NCI-H1092 (cell line): Measurements from ENCODE around the gene LCE2A.
A peak's percentile ranks its signal among the peaks of the same experiment; 100 is the strongest.
"Not testable (repeated sequence)": the region's sequence is repeated elsewhere in the genome, so short reads cannot be mapped to it uniquely, and the experiment has no call there.

Experiments
- DNase-seq: peaks from one replicate; lab custom pipeline; 2025; lab: John Stamatoyannopoulos, UW

LCE2A gene, protein sequence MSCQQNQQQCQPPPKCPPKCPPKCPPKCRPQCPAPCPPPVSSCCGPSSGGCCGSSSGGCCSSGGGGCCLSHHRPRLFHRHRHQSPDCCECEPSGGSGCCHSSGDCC

DNA sequence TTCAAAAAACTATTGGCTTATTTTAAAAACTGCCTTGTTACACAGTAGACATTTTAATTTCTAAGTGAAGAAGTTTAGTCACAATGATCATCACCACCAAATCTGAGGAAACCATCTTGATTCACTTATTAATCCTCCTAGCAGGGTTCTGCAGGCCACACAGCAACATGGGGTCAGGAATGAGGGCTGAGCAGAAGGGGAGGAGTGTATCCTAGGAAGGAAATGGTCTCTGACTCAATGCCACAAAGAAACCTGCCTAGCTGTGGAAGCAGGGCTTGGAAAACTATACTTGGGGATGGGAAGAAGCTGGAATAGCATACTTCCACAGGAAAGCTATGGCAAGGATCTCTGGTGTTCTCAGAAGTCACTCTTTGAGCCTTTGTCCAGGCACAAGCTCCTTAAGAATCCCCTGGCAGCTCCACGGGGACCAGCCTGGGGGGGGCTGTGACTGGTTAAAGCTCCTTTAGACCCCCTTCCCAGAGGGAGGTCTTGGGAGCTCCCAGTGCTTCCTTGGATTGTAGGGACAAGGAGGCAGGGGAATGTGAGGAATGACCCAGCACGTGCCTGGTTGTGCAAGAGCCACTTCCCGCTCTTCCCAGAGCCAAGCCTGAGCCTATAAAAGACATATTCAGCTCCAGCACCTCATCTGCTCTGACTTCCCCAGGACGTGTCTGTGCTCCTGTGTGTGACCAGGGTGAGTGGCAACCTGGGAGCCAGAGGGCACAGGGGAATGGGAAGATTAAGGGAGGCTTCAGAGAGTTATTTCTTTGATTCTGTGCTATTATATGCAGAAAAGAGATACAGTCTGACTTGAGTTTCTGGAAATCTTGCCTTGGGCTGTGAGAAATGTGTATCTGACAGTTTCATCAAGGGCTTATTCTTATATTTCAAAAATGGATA lies at the start of gene LCE2A:
LCE2A (plus strand) TSS at position 645 of the 900 bp plus-strand sequence. CDS start 557 bp downstream, outside the sequence.
- DNase-seq: no peak

DNA sequence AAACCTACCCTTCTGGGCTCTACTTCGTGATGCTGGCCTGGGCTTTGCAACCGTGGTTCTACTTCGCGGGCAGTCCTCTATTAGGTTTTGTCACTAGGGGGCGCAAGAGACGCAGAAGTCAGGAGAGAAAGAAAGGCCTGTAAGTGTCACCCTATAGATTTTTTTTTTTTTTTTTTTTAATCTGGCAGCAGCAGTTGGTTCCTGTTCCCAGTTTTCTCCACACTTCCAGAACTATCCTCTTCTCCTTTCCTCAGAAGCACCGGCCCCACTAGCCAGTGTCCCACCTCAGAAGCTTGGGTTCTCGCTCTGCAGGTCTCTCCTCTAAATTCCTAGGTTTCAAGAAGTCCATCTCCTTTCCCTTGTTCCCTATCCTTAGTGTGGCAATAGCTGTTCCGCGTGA lies 44.0 kb upstream of the LCE2A start:
- DNase-seq: peak; percentile 42

DNA sequence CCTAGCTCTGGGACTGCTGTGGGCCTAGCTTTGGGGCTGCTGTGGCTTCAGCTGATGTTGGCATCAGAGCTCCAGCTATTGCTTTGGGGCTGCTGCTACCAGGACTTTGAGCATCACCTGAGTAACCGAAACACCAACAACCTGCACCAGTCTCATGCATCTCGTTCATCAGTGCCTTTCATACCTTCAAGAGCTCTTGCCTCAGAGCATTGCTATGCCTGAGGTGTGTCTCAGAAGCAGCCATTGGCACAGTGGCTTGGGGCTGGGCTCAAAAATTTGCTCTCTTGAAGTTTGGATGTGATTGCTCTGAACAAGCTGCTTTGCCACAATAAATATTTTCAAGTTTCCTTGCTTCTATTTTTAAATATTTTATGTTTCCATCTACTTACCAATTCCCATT lies 41.7 kb upstream of the LCE2A start:
- no peak for DNase-seq

GRCh38 chr1:152657677-152658076 lies 40.5 kb upstream of the LCE2A start:
- DNase-seq: no peak

DNA sequence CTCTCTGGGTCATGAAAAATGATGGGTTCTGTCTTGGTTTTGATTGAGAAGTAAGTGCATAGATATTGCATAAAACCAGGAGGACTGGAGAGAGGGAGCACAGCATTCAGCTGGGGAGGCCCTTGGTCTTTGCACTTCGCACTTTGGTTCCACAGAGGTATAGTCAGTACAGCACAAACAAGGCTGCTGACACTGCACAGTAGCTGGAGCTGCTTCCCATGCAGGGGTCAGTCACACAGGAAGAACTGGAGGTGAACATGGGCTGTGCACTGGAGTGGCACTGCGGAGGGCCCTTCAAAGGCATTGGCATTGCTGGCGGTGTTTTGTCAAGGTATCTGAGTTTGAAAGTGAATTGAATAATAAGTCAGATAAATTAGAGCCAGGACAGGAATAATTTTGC lies 39.5 kb upstream of the LCE2A start:
- DNase-seq: no peak

DNA sequence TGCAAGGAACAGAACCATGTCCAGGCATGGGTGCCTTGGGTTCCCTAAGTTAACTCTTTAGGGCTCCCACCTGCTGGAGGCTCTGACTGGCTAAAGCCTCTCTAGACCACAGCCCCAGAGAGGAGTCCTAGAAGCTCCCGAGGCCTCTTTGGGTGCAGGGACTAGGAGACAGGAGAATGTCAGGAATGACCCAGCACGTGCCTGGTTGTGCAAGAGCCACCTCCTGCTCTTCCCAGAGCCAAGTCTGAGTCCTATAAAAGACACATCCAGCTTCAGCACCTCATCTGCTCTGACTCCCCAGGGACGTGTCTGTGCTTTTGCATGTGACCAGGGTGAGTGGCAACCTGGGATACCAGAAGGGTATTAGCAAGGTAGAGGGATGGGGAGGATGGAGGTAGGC lies 35.0 kb upstream of the LCE2A start, which contains the start of gene LCE2D:
LCE2D (plus strand) TSS at position 283 of the 400 bp plus-strand sequence. CDS start 726 bp downstream, outside the sequence.
- no peak for DNase-seq

- not testable (repeated sequence) for DNase-seq
Measured at GRCh38 chr1:152666171-152666570, 32.0 kb upstream of the LCE2A start.

DNA sequence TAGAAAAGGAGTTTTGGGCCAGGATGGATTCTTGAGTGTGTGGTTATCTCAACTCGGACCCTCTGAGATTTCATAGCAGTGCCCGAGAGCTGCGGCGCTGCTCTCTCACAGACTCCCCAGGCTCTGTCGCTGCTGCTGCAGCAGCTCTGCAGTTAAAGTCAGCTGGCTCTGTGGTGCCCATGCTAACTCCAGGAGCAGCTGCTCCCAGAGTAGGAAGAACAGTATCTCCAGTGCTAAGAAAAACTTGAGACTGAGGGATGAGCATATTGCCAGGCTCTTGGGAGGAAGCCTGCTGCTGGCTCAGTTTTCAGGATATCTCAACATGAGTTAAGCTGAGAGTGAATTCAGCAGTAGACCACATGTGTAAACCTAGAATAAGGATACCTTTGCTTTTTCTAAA lies 30.5 kb upstream of the LCE2A start:
- no peak for DNase-seq

GRCh38 chr1:152673016-152673415 lies 25.1 kb upstream of the LCE2A start:
- no peak for DNase-seq

DNA sequence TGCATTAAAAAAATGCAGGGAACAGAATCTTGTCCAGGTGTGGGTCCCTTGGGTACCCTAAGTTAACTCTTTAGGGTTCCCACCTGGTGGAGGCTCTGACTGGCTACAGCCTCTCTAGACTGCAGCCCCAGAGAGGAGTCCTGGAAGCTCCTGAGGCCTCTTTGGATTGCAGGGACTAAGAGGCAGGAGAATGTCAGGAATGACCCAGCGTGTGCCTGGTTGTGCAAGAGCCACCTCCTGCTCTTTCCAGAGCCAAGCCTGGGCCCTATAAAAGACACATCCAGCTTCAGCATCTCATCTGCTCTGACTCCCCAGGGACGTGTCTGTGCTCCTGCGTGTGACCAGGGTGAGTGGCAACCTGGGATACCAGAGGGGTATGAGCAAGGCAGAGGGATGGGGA lies 23.2 kb upstream of the LCE2A start, which contains the start of gene LCE2C:
LCE2C (plus strand) TSS at position 297 of the 400 bp plus-strand sequence. CDS start 737 bp downstream, outside the sequence.
- DNase-seq: not testable (repeated sequence)

- DNase-seq: no peak
Measured at GRCh38 chr1:152679459-152679858, 18.7 kb upstream of the LCE2A start.

GRCh38 chr1:152681616-152682015 lies 16.5 kb upstream of the LCE2A start:
- no peak for DNase-seq

- no peak for DNase-seq
Measured at GRCh38 chr1:152683846-152684245, 14.3 kb upstream of the LCE2A start.

DNA sequence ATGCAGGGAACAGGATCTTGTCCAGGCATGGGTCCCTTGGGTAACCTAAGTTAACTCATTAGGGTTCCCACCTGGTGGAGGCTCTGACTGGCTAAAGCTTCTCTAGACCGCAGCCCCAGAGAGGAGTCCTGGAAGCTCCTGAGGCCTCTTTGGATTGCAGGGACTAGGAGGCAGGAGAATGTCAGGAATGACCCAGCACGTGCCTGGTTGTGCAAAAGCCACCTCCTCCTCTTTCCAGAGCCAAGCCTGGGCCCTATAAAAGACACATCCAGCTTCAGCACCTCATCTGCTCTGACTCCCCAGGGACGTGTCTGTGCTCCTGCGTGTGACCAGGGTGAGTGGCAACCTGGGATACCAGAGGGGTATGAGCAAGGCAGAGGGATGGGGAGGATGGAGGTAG lies 12.3 kb upstream of the LCE2A start, which contains the start of gene LCE2B:
LCE2B (plus strand) TSS at position 301 of the 400 bp plus-strand sequence. CDS start 721 bp downstream, outside the sequence.
- DNase-seq: not testable (repeated sequence)

DNA sequence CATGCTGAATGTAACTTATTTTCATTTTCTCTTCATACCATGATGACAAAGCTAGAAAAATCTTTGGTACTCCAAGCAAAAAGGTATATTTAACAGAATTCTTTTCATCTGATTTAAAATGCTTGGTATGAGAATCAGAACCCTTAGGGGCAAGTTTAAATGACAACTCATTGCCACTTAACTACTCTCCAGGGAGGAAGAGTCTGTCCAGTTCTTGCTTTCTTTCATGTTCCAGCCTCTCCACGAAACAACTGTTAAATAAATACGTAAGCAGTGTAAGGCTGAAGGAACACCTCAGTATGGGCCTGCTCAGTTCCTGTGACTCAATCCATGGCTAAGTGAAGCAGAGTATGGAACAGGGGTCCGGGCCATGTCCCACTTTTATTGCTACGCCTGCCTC lies 1.6 kb downstream of the LCE2A start:
- no peak for DNase-seq

DNA sequence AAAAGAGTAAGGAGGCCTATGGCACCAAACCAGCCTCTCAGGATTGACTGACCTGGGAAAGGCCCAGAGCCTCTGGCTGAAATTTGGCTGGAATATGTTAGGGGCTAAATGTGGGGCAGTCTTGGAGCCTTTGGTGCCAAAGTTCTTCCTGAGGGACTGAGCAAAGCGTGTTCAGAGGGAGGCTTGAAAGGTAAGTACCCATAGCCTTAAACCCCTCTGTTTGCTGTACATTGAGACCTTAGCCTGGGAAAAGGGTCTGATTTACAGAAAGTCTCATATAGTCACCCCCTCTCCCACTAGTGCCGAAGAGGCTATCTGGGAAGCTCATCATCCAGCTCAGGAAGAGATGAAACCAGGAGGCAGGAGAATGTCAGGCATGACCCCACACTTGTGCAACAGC lies 9.7 kb downstream of the LCE2A start, which contains the start of gene LCE4A:
LCE4A (plus strand) TSS at position 301 of the 400 bp plus-strand sequence. CDS start 916 bp downstream, outside the sequence.
- no peak for DNase-seq

DNA sequence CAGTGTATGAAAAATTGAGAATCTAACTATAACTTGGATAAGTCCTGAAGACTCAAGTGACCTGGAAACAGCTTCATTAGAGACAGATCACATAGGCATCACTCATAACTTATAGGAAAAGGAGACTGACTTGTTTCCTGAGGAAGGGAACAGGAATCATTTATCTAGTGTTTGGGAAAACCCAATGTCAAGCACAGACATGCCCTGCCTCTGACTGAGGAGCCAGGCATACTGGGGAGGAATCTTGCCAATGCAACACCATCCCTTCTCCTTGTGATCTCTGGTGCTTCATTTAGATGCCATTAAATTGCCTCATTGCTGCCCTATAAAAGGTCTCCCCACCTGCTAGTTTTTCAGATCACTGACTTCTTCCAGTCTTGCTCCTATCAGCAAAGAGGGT lies 20.1 kb downstream of the LCE2A start:
- no peak for DNase-seq

DNA sequence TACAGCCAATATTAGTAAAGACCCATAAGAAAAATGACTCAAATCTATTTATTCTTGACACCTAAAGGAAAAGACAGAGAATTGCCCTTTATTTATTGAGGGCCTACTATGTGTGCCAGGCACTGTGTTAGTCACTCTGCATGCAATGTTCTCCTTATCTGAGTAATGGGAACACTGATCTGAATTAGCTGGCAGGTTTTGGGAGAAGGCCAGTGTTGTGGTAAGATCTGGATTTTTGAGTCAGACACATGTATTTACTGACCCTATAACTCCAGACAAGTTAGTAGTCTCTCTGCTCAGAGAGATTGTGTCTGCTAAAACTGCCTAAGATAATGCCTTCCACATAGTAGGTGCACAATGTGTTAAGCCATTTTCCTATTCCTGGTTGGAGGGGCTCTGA lies 27.1 kb downstream of the LCE2A start:
- no peak for DNase-seq

DNA sequence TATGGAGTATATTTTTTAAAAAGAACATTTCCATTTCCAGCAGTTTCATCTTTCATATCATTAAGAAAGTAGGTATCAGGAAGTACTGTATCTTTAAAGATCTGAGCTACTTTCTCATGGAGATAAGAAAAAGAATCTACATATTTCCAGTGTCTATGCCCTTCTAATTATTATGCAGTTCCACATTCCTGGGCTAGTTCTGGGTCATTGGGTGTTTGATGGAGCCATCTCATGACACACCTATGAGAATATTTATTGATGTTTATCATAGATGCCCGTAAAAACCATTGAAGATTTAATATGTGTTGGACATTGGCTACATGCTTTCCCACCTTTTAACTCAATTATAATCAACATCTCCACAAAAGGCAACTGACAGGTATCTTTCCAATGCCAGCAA lies 30.8 kb downstream of the LCE2A start:
- DNase-seq: no peak

DNA sequence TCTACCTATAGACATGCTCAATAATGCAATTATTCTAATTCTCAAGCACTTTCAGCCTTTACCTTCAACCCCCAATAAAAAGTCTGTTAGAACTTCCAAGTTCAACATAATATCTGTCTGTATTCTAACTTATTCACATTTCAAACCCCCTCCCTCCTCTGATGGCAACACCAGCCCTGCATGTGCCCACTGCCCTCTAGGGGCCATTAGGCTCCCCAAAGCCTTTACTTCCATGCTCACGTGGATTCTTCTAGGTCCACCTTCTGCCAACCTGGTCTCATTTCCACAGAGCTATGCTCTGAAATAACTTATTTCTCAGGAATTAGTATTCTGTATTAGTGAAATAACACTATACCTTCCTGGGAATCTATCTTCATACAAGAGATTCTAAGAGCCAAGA lies 37.5 kb downstream of the LCE2A start:
- no peak for DNase-seq

GRCh38 chr1:152737997-152738396 lies 39.9 kb downstream of the LCE2A start:
- no peak for DNase-seq

DNA sequence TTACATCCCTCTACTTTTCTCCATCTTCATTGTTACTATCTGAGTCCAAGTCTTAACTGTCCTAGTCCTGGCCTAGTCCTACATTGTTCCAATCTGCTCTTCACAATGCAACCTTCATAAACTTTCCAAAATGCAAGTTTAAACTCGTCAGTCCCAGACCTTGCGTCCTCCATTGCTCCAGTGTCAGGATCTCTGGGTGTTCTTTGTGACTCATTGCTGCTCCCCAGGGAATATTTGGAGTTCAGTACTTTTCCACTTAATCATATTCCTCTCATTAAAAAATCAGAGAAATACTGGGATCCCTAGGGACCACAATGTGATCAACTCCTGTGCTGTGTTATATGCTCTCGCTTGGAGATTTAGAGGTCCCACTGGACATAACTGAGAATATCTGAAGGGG lies 41.7 kb downstream of the LCE2A start:
- DNase-seq: no peak

DNA sequence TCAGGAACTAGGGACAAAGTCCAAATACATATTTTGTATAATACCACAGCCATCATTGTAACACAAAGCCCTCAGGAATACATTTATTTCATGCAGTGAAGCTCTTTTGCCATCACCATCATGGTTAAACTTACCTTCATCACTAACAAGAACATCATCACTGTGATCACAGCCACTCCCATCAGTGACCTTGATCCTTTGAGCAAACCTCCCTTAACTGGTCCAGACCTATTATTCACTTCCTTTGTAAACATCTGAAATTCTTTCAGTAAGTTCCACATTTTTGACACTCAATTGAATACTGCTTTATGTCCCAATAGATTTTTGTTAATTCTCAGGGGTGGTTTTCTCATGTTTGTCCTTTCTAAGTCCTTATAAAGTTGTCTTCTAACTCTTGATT lies 43.5 kb downstream of the LCE2A start:
- DNase-seq: no peak
